Esophagus muscularis mucosa (tissue), 4 donors: ENCODE measurements around the gene SPTBN4. TPM values are rescaled to one million over a fixed set of nuclear protein-coding genes. Genes with fewer than 3 reads are reported as not detected.

Experiments used
- DNase-seq: peaks from one replicate; pipeline ENCODE4 v3.0.0-alpha.2; 2017; ENCODE audit errors: extremely low spot score
- H3K27ac ChIP-seq, 4 donors: fragments of 200-600 bp; sonication (generic); replicated peaks in 1 of 4; 1 replicate in 3 of 4; 2 replicates in 1 of 4; pipeline ENCODE4 v1.5.1; 2016 to 2019; ENCODE audit warnings: mild to moderate bottlenecking in 1 of 4
- H3K27me3 ChIP-seq, 4 donors: fragments of 200-600 bp; sonication (generic); one replicate each; pipeline versions ENCODE4 v1.5.1 to v1.6.0; 2016 to 2019
- H3K36me3 ChIP-seq, 4 donors: fragments of 200-600 bp; sonication (generic); one replicate each; pipeline ENCODE4 v1.5.1; 2016 to 2019
- H3K4me1 ChIP-seq, 4 donors: fragments of 200-600 bp; sonication (generic); one replicate each; pipeline ENCODE4 v1.5.1; 2016 to 2019
- H3K4me3 ChIP-seq, 4 donors: fragments of 200-600 bp; sonication (generic); 1 replicate in 2 of 4; 2 replicates in 2 of 4; pipeline ENCODE4 v1.5.1; 2016 to 2019; ENCODE audit warnings: mild to moderate bottlenecking in 4 of 4, moderate library complexity in 1 of 4
- H3K9me3 ChIP-seq, 4 donors: fragments of 200-600 bp; sonication (generic); 1 replicate in 3 of 4; 2 replicates in 1 of 4; pipeline ENCODE4 v1.5.1; 2016 to 2019
- CTCF ChIP-seq, 3 experiments: fragments of 200-600 bp in 2 of 3; fragments of 450-650 bp in 1 of 3; sonication (generic) in 2 of 3; IDR thresholded peaks; one replicate each; pipeline ENCODE4 v1.5.1; 2017 to 2019; ENCODE audit warnings: antibody characterized with exemption in 3 of 3, mild to moderate bottlenecking in 2 of 3, moderate library complexity in 1 of 3
- EP300 ChIP-seq: sonication (generic); formaldehyde crosslinking; IDR thresholded peaks from one replicate; pipeline ENCODE4 v1.6.1; 2017; ENCODE audit warnings: antibody characterized with exemption
- POLR2A ChIP-seq: fragments of 450-650 bp; IDR thresholded peaks from one replicate; pipeline ENCODE4 v1.6.1; 2017; ENCODE audit warnings: antibody characterized with exemption, moderate library complexity, mild to moderate bottlenecking, low read depth
- POLR2AphosphoS5 ChIP-seq, 2 donors: sonication (generic); formaldehyde crosslinking; IDR thresholded peaks; one replicate each; pipeline ENCODE4 v1.6.1; 2017; ENCODE audit warnings: antibody characterized with exemption in 2 of 2
- WGBS: methylation state at CpG from one replicate; pipeline ENCODE4 v1.1.5; 2018; 5-methylcytosine and 5-hydroxymethylcytosine counted together
- intact Hi-C: fragments of 100-400 bp; cut with DNase I; formaldehyde crosslinking; loops from one replicate; pipeline ENCODE4 v1.15.1; 2023
- total RNA-seq, 4 donors: library from RNA; depleted of rRNA; stranded (reverse); fragments of >200 nt; gene quantifications; one replicate each; pipeline versions ENCODE4 v1.1.0 to v1.2.1, GENCODE V29; 2016

The SPTBN4 gene
- total RNA-seq, 4 donors from 2014 or later: 2.1 to 6.4 (median 5.8) TPM

GRCh38 chr19:40503320-40503695, 36.5 kb downstream of the SPTBN4 start:
- no peak overlapping the region for H3K27ac ChIP-seq
- H3K36me3 ChIP-seq: peaks cover 0 to 11% (median 0%) of the 10 kb centered on the region in 4 donors
- no peaks in the 10 kb centered on the region for H3K4me1 ChIP-seq
- no peak for DNase-seq
- no peaks in the 10 kb centered on the region for H3K9me3 ChIP-seq
- intact Hi-C loops: no loop called here
- TF ChIP-seq POLR2AphosphoS5 (IDR thresholded peaks at IDR 0.05) (no peak), POLR2A (no peak), EP300 (no peak), CTCF (IDR thresholded peaks at IDR 0.05) (no peak)
- no peaks in the 10 kb centered on the region for H3K27me3 ChIP-seq
- WGBS: 50% methylated on average over 1 of the region's 1 CpG
- H3K4me3 ChIP-seq: no peak overlapping the region

- no peak for DNase-seq
- H3K9me3 ChIP-seq: no peaks in the 10 kb centered on the region
- 82% methylated on average over 7 of the region's 9 CpGs for WGBS
- peaks cover 0 to 15% (median 0%) of the 10 kb centered on the region in 4 donors for H3K36me3 ChIP-seq
- TF ChIP-seq POLR2A (no peak), CTCF (IDR thresholded peaks at IDR 0.05) (no peak), EP300 (no peak), POLR2AphosphoS5 (IDR thresholded peaks at IDR 0.05) (no peak)
- intact Hi-C loops: no loop called here
- H3K4me3 ChIP-seq: no peak overlapping the region
- H3K27me3 ChIP-seq: no peaks in the 10 kb centered on the region
- no peaks in the 10 kb centered on the region for H3K4me1 ChIP-seq
- H3K27ac ChIP-seq: no peak overlapping the region
Observed at GRCh38 chr19:40506099-40506498, 39.3 kb downstream of the SPTBN4 start.

DNA sequence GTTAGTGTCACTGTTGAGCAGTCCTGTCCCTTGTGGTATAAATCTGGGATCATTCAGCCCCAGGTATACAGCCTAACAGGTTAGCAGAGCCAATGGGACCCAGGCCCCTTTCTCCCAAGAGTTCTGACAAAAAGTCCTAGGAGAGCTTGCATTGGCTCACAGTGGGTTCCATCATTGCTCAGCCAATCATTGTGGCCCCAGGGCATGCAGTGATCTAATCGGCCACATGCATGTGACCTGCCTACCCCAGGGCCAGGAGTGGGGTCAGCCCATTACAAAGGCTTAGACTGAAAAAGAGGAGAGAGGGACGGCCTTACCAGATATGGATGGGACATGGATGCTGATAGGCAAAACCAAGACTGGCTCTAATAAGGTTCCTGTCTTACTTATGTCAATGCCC, 41.1 kb downstream of the SPTBN4 start:
- TF ChIP-seq EP300 (no peak), POLR2AphosphoS5 (IDR thresholded peaks at IDR 0.05) (no peak), POLR2A (no peak), CTCF (IDR thresholded peaks at IDR 0.05) (no peak)
- H3K27me3 ChIP-seq: peaks cover 0 to 15% (median 2%) of the 10 kb centered on the region in 4 donors
- H3K4me3 ChIP-seq: no peak overlapping the region
- no peak overlapping the region for H3K27ac ChIP-seq
- H3K36me3 ChIP-seq: peaks cover 0 to 9% (median 0%) of the 10 kb centered on the region in 4 donors
- peaks cover 0 to 8% (median 7%) of the 10 kb centered on the region in 4 donors for H3K4me1 ChIP-seq
- no peaks in the 10 kb centered on the region for H3K9me3 ChIP-seq
- WGBS: 61% methylated on average over 2 of the region's 2 CpGs
- no peak for DNase-seq
- intact Hi-C loops: no loop called here

DNA sequence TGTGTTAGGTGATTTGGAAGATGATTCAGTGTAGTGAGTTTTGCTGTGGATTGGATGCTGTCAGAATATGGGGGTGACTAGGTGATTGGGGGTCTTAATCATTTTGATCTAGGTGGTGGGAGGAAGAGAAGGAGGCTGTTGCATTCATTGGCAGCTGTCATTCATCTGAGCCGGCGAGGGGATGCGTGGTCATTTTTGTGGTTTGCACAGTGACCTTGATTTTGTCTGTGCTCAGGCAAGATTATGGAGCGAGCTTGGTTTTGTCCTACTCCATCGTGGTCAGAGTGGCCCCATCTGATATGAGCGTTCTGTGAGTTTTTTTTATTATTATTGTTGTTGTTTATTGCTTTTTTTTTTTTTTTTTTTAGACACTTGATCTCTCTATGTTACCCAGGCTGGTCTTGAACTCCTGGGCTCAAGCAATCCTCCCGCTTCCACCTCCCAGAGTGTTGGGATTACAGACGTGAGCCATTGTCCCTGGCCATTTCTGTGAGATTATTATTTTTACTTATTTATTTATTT, 42.0 kb downstream of the SPTBN4 start:
- Histone ChIP-seq H3K27me3 (peaks cover 0 to 24% (median 5%) of the 10 kb centered on the region in 4 donors), H3K4me3 (no peak overlapping the region), H3K4me1 (peaks cover 4 to 13% (median 12%) of the 10 kb centered on the region in 4 donors), H3K36me3 (peaks cover 0 to 7% (median 0%) of the 10 kb centered on the region in 4 donors), H3K9me3 (no peaks in the 10 kb centered on the region), H3K27ac (no peak overlapping the region)
- TF ChIP-seq EP300 (no peak), CTCF (IDR thresholded peaks at IDR 0.05) (no peak), POLR2A (no peak), POLR2AphosphoS5 (IDR thresholded peaks at IDR 0.05) (no peak)
- WGBS: 90% methylated on average over 8 of the region's 8 CpGs
- intact Hi-C loops: no loop called here
- DNase-seq: no peak
